BLaER1 treated with 17β-estradiol and CSF1 and Interleukin-3, amounts not matched to agents 10 nM and 100 nM (cell line): ENCODE measurements around the gene TPRG1L.

ENCODE experiments used
- H3K27ac ChIP-seq, 11 experiments: shearing (Covaris generic); formaldehyde crosslinking; 2 replicates each; pipeline ENCODE4 v1.8.1; 2022
- H3K27me3 ChIP-seq, 11 experiments: shearing (Covaris generic); formaldehyde crosslinking; 2 replicates each; pipeline ENCODE4 v1.8.1; 2022
- H3K36me3 ChIP-seq, 11 experiments: shearing (Covaris generic); formaldehyde crosslinking; 2 replicates each; pipeline ENCODE4 v1.8.1; 2022
- H3K4me1 ChIP-seq, 10 experiments: shearing (Covaris generic); formaldehyde crosslinking; 2 replicates each; pipeline ENCODE4 v1.8.1; 2022
- H3K4me2 ChIP-seq, 11 experiments: shearing (Covaris generic); formaldehyde crosslinking; 2 replicates each; pipeline ENCODE4 v1.8.1; 2022
- H3K4me3 ChIP-seq, 10 experiments: shearing (Covaris generic); formaldehyde crosslinking; 2 replicates each; pipeline ENCODE4 v1.8.1; 2022
- H3K9ac ChIP-seq, 11 experiments: shearing (Covaris generic); formaldehyde crosslinking; 2 replicates each; pipeline ENCODE4 v1.8.1; 2022
- H3K9me3 ChIP-seq, 11 experiments: shearing (Covaris generic); formaldehyde crosslinking; replicated peaks in 1 of 11; 2 replicates each; pipeline ENCODE4 v1.8.1; 2022
- H4K20me1 ChIP-seq, 11 experiments: shearing (Covaris generic); formaldehyde crosslinking; 2 replicates each; pipeline ENCODE4 v1.8.1; 2022
- Cebpa-rat ChIP-seq, 11 experiments: shearing (Covaris generic); IDR thresholded peaks; 2 replicates each; pipeline ENCODE4 v1.8.1; 2022

The TPRG1L gene

DNA sequence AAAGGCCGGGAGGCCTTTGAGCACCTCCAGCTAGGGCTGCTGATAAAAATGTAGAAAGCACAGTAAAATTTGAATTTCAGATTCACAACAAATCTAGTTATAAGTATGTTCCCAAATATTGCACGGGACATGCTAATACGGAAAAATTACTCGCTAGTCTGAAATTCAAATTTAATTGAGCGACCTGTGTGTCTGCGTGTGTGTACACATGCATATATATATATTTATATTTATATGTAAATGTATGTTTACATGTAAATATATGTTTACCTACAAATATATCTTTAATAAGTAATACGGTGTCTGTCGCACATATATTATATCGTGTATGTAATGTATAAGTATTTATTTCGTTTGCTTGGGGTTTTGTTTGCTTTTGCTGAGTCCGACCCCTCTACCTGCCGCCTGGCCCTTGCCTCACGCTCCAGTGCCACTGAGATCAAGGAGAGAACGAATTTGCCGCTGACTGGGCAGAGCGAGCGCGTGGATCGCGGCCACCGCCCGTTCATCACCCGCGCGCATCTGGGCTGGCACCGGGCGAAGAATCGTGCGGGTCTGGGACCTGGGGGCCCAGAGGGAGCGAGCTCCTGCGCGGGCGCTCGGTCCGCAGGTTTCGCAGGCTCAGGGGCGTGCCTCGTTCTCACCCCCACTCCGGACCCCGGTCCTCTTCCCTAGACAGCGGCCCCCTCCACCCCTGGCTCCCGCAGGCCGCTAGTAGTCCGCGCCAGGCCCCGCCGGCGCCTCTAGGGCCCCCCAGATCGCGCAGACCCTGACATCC lies 25.6 kb downstream of the TPRG1L start:
- peak overlapping the region in 9 of 10 experiments; percentile 88 to 100 (median 98); a peak in 14 of 20 replicates for H3K4me3 ChIP-seq
- H3K4me2 ChIP-seq: peak overlapping the region; percentile 30 to 99 (median 99); a peak in 17 of 22 replicates
- no peak for TF ChIP-seq Cebpa-rat (IDR thresholded peaks at IDR 0.05)
- H3K36me3 ChIP-seq: peaks cover 20 to 30% (median 22%) of the 10 kb centered on the region in 11 experiments
- H3K27ac ChIP-seq: no peak overlapping the region
- H3K9ac ChIP-seq: no peak overlapping the region; a peak in 1 of 22 replicates
- peaks cover 0 to 13% (median 10%) of the 10 kb centered on the region in 11 experiments; a peak in 12 of 22 replicates for H3K9me3 ChIP-seq
- peaks cover 0 to 6% (median 0%) of the 10 kb centered on the region in 11 experiments; a peak in 2 of 22 replicates for H4K20me1 ChIP-seq
- H3K27me3 ChIP-seq: peaks cover 51 to 55% (median 54%) of the 10 kb centered on the region in 11 experiments
- peaks cover 23 to 43% (median 28%) of the 10 kb centered on the region in 10 experiments for H3K4me1 ChIP-seq

DNA sequence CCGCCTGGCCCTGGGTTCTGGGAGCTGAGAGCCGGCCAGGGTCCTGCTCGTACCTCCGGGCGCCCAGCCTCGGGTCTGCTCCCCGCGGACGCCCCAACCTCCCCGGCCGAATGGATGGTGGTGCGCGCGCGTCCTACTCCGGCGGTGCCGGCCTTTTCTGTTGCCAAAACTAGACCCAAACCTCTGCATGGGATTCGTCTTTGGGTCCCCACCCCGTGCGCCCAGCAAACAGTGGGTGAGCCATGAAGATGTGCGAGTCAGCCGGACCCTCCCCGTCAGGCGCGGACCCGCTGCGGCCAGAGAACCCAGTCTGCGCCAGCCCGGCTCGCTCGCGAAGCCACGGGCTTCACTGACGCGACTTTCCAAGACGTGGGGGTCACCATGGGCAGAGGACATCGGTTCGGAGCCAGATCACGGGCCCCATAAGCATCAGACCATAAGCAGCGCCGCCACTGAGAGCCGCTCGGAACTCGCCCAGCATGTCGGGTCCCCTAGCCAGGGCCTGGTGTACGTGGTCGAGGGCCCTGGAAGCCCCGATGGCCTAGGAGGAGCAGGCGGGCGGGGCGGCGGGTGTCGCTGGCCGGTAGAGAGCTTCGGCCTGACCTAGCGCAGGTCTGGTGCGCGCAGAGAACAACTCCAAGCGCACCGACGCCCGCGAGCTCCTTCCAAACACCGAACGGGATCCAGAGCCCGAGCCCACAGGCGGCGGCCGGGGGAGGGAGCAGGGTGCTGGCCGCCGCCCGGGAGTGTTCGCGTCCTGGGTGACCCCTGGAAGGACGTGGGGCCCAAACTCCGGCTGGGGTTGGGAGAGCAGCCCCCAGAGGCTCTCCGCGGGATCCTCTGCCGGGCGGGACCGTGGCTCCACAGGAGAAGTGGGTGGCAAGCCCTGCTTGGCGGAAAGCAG lies 26.5 kb downstream of the TPRG1L start:
- no peak overlapping the region for H3K4me2 ChIP-seq
- H4K20me1 ChIP-seq: peaks cover 0 to 6% (median 0%) of the 10 kb centered on the region in 11 experiments; a peak in 2 of 22 replicates
- peaks cover 51 to 61% (median 55%) of the 10 kb centered on the region in 11 experiments for H3K27me3 ChIP-seq
- H3K36me3 ChIP-seq: peaks cover 12 to 22% (median 14%) of the 10 kb centered on the region in 11 experiments
- peaks cover 0 to 13% (median 10%) of the 10 kb centered on the region in 11 experiments; a peak in 12 of 22 replicates for H3K9me3 ChIP-seq
- H3K4me1 ChIP-seq: peaks cover 23 to 38% (median 27%) of the 10 kb centered on the region in 10 experiments
- TF ChIP-seq Cebpa-rat (IDR thresholded peaks at IDR 0.05): no peak
- no peak overlapping the region for H3K27ac ChIP-seq
- no peak overlapping the region for H3K4me3 ChIP-seq
- H3K9ac ChIP-seq: no peak overlapping the region

DNA sequence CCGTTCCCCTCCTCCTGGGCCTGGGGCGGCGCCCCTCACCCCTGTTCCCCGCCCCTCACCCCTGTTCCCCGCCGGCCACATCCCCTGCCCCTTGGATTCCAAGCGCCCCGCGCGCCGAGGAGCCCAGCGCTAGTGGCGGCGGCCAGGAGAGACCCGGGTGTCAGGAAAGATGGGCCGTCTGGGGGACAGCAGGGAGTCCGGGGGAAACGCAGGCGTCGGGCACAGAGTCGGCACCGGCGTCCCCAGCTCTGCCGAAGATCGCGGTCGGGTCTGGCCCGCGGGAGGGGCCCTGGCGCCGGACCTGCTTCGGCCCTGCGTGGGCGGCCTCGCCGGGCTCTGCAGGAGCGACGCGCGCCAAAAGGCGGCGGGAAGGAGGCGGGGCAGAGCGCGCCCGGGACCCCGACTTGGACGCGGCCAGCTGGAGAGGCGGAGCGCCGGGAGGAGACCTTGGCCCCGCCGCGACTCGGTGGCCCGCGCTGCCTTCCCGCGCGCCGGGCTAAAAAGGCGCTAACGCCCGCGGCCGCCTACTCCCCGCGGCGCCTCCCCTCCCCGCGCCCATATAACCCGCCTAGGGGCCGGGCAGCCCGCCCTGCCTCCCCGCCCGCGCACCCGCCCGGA lies 27.2 kb downstream of the TPRG1L start, which contains the start of gene TP73:
TSS of gene TP73 (plus strand) at position 587 of the 618 bp plus-strand sequence. CDS start 29,850 bp downstream, outside the sequence.
- H3K4me3 ChIP-seq: peak within 1 kb of the TSS in 1 of 10 experiments; percentile 7; a peak in 2 of 20 replicates
- peaks cover 0 to 6% (median 0%) of the 10 kb centered on the region in 11 experiments; a peak in 2 of 22 replicates for H4K20me1 ChIP-seq
- H3K9ac ChIP-seq: no peak within 1 kb of the TSS
- H3K36me3 ChIP-seq: peaks cover 4 to 14% (median 7%) of the 10 kb centered on the region in 11 experiments; a peak in 21 of 22 replicates
- TF ChIP-seq Cebpa-rat (IDR thresholded peaks at IDR 0.05): no peak
- peak within 1 kb of the TSS in 2 of 11 experiments; percentile 5 to 28; a peak in 2 of 22 replicates for H3K4me2 ChIP-seq
- peaks cover 51 to 68% (median 55%) of the 10 kb centered on the region in 11 experiments for H3K27me3 ChIP-seq
- H3K27ac ChIP-seq: no peak within 1 kb of the TSS
- H3K4me1 ChIP-seq: peaks cover 21 to 32% (median 24%) of the 10 kb centered on the region in 10 experiments
- H3K9me3 ChIP-seq: peaks cover 0 to 13% (median 10%) of the 10 kb centered on the region in 11 experiments; a peak in 12 of 22 replicates

DNA sequence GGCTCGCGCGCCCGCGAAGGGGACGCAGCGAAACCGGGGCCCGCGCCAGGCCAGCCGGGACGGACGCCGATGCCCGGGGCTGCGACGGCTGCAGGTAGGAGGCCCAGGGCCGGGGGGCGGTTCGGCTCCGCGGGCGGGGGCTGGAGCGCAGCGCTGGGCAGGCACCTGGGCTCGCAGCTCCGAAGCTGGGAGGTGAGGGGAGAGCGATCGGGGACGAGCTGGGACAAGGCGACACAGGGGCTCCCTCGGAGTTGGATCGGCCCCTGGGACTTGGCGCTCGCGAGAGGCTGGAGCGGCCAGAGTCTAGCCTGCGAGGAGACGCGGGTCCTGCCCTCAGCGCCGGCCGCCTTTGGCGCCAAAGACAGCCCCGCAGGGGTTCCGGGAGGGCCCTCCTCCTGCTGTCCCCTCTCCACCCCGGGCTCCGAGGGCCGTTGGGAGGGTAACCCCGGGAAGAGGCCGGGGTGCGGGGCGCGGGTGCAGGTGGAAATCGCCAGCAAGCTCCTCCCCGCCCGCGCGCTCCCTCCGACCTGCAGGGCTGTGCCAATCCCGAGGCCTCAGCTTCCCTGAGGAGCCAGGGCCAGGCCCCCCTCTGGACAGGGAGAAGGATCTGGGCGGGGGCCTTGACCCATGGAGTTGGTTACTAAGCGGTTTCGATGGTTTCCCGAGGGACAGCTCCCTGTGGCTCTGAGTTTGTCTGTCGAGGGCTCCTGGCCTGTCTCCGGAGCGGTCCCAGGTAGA lies 27.9 kb downstream of the TPRG1L start:
- H4K20me1 ChIP-seq: peaks cover 0 to 6% (median 0%) of the 10 kb centered on the region in 11 experiments; a peak in 2 of 22 replicates
- peaks cover 0 to 7% (median under 1%) of the 10 kb centered on the region in 11 experiments; a peak in 6 of 22 replicates for H3K36me3 ChIP-seq
- peak overlapping the region in 1 of 10 experiments; percentile 7; a peak in 2 of 20 replicates for H3K4me3 ChIP-seq
- no peak for TF ChIP-seq Cebpa-rat (IDR thresholded peaks at IDR 0.05)
- H3K9me3 ChIP-seq: peaks cover 0 to 13% (median 10%) of the 10 kb centered on the region in 11 experiments; a peak in 12 of 22 replicates
- H3K4me1 ChIP-seq: peaks cover 17 to 30% (median 22%) of the 10 kb centered on the region in 10 experiments
- H3K27ac ChIP-seq: no peak overlapping the region
- H3K27me3 ChIP-seq: peaks cover 51 to 75% (median 57%) of the 10 kb centered on the region in 11 experiments
- H3K9ac ChIP-seq: no peak overlapping the region
- peak overlapping the region in 2 of 11 experiments; percentile 5 to 28; a peak in 2 of 22 replicates for H3K4me2 ChIP-seq

DNA sequence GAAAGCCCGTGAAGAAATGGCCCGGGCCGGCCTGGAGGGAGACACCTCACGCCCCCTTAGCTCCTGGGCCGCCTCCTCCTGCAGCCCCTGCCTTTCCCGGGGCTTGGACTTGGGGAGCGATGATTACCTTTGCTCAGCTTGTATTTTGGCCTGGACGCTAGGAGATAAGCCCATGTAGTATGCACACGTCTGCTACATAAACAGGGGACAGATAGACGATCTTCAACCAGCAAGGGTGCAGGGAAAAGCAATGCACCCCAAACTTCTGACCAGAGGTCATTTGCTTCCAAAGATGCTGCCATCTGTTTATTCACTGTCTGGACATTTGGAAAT lies 28.4 kb downstream of the TPRG1L start:
- 0 out of 22 replicates have a peak, but pooled peaks cover 0 to 2% (median 0%) of the 10 kb centered on the region in 11 experiments for H3K36me3 ChIP-seq
- H3K27ac ChIP-seq: no peak overlapping the region
- no peak for TF ChIP-seq Cebpa-rat (IDR thresholded peaks at IDR 0.05)
- H3K4me3 ChIP-seq: no peak overlapping the region
- peaks cover 51 to 78% (median 60%) of the 10 kb centered on the region in 11 experiments for H3K27me3 ChIP-seq
- no peak overlapping the region for H3K4me2 ChIP-seq
- H3K9me3 ChIP-seq: peaks cover 0 to 13% (median 10%) of the 10 kb centered on the region in 11 experiments; a peak in 12 of 22 replicates
- peaks cover 0 to 6% (median 0%) of the 10 kb centered on the region in 11 experiments; a peak in 2 of 22 replicates for H4K20me1 ChIP-seq
- peaks cover 11 to 25% (median 20%) of the 10 kb centered on the region in 10 experiments for H3K4me1 ChIP-seq
- H3K9ac ChIP-seq: no peak overlapping the region

DNA sequence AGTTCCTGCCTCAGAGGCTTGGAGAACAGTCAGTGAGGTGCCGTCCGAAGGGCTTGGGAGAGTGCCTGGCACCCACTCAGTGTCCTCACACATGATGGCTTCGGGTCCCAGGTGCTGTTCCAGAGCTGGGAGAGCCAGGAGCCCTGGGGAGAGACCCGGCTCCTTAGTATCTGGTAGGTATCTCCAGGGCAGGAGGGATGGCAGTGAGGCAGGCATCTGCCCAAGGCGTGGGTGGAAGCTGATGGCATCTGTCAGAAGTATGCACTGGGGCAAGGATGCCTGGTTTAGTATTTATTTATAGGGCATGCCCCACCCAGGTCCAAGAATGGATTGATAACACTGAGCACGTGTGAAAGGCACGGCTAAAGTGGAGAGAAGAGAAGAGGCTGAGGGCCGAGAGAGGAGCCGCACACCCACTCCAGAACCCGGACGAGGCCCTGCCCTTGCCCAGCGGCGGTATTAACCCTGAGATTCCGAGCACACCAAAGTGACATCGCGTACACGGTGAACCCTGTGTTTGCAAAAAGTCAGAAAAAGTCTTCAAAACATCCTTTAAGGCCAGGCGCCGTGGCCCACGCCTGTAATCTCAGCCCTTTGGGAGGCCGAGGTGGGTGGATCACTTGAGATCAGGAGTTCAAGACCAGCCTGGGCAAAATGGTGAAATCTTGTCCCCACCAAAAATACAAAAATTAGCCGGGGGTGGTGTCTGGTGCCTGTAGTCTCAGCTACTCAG lies 29.9 kb downstream of the TPRG1L start:
- Histone ChIP-seq H3K27ac (no peak overlapping the region), H3K4me3 (no peak overlapping the region), H3K4me1 (peaks cover 0 to 13% (median 9%) of the 10 kb centered on the region in 10 experiments; a peak in 6 of 20 replicates), H4K20me1 (peaks cover 0 to 6% (median 0%) of the 10 kb centered on the region in 11 experiments; a peak in 2 of 22 replicates), H3K4me2 (no peak overlapping the region), H3K9me3 (peaks cover 0 to 13% (median 10%) of the 10 kb centered on the region in 11 experiments; a peak in 12 of 22 replicates), H3K36me3 (no peaks in the 10 kb centered on the region), H3K9ac (no peak overlapping the region), H3K27me3 (peaks cover 51 to 78% (median 61%) of the 10 kb centered on the region in 11 experiments)
- TF ChIP-seq Cebpa-rat (IDR thresholded peaks at IDR 0.05): no peak
